Activated gamma-delta T cell (primary cell): ENCODE results near the gene BSN.

Experiments used
- DNase-seq: peaks from one replicate; lab custom pipeline; 2025; lab: John Stamatoyannopoulos, UW

Gene BSN

DNA sequence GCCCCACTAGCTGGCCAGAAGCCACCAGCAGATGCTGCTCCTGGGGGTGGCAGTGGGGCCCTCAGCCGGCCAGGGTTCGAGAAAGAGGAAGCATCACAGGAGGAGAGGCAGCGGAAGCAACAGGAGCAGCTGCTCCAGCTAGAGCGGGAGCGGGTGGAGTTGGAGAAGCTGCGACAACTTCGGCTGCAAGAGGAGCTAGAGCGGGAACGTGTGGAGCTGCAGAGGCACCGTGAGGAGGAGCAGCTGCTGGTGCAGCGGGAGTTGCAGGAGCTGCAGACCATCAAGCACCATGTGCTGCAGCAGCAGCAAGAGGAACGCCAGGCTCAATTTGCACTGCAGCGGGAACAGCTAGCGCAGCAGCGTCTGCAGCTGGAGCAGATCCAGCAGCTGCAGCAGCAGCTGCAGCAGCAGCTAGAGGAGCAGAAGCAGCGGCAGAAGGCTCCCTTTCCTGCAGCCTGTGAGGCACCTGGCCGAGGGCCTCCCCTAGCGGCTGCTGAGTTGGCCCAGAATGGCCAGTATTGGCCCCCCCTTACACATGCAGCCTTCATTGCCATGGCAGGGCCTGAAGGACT lies 102.3 kb downstream of the BSN start:
- DNase-seq: no peak

DNA sequence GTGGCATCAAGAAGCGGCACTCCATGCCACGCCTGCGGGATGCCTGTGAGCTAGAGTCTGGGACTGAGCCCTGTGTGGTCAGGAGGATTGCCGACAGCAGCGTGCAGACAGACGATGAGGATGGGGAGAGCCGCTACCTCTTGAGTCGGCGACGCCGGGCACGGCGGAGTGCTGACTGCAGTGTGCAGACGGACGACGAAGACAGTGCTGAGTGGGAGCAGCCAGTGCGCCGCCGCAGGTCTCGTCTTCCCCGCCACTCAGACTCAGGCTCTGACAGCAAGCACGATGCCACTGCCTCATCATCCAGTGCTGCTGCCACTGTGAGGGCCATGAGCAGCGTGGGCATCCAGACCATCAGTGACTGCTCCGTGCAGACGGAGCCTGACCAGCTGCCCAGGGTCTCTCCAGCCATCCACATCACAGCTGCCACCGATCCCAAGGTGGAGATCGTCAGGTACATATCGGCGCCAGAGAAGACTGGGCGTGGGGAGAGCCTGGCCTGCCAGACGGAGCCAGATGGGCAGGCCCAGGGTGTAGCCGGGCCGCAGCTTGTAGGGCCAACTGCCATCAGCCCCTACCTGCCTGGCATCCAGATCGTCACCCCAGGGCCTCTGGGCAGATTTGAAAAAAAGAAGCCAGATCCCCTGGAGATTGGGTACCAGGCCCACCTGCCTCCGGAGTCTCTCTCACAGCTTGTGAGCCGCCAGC lies 103.1 kb downstream of the BSN start:
- no peak for DNase-seq

DNA sequence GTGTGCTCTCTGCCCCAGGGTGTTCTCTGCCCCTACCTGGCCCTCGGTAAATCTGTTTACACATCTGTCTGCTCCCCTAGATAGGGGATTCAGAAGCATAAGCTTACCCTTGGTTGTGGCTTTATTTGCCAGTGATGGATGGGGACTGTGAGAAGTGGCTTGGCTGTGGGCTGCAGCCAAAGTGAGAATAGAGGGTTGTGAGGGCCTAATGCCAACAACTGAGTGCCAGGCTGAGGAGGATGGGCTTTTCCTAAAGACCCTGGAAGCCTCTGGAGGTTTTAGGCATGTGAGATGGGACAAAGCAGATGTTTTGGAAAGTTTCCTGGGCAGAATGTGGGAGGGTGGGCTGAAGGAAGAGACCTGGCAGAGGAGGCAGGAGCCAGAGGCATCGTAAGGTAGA lies 104.4 kb downstream of the BSN start:
- no peak for DNase-seq

DNA sequence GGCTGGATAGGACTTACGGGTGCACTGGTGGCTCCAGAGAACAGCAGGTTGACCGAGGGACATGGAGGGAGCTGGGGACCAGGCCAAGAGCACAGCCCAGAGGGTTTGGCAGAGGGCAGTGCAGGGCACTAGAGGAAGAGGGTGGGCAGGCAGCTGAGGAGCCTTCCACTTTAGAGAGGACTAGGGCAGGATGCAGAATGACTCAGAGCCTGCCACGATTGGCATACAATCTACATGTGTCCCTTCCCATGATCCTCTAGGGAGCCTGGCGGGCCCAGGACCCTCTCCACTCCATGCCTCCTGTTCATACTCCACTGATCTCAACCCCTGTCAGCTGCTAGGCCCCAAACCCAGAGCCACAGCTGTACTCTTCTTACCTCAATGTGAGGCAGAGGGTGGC lies 105.5 kb downstream of the BSN start:
- DNase-seq: no peak

DNA sequence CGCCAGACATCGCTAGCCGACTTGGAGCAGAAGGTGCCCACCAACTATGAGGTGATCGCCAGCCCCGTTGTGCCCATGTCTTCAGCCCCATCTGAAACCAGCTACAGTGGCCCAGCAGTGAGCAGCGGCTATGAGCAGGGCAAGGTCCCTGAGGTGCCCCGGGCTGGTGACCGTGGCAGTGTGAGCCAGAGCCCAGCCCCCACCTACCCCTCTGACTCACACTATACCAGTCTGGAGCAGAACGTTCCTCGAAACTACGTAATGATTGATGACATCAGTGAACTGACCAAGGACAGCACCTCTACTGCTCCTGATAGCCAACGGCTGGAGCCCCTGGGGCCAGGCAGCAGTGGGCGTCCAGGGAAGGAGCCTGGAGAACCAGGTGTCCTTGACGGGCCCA lies 107.0 kb downstream of the BSN start:
- DNase-seq: no peak

DNA sequence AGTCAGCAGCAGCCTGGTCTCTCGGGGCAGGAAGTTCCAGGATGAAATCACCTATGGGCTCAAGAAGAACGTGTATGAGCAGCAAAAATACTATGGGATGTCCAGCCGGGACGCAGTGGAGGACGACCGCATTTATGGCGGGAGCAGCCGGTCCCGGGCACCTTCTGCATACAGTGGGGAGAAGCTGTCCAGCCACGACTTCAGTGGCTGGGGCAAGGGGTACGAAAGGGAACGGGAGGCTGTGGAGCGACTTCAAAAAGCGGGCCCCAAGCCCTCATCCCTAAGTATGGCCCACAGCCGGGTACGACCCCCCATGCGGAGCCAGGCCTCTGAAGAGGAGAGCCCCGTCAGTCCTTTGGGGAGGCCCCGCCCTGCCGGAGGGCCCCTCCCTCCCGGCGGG lies 107.7 kb downstream of the BSN start:
- no peak for DNase-seq

DNA sequence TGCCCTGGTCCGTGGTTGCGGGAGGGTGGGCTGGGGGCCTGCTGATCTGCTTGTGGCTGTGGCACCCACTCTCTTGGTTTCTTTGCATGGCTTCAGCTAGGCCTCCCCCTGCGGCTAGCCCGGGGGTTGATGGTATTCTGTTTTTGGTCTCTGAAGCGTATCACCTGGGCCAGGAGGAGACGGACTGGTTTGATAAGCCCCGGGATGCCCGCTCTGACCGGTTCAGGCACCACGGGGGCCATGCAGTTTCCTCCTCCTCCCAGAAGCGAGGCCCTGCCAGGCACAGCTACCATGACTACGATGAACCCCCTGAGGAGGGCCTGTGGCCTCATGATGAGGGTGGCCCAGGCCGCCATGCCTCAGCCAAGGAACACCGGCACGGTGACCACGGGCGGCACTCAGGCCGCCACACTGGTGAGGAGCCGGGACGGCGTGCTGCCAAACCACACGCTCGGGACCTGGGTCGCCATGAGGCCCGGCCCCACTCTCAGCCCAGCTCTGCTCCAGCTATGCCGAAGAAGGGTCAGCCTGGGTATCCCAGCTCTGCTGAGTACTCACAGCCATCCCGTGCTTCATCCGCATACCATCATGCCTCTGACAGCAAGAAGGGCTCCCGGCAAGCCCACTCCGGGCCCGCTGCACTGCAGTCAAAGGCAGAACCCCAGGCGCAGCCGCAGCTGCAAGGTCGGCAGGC lies 108.6 kb downstream of the BSN start:
- no peak for DNase-seq

DNA sequence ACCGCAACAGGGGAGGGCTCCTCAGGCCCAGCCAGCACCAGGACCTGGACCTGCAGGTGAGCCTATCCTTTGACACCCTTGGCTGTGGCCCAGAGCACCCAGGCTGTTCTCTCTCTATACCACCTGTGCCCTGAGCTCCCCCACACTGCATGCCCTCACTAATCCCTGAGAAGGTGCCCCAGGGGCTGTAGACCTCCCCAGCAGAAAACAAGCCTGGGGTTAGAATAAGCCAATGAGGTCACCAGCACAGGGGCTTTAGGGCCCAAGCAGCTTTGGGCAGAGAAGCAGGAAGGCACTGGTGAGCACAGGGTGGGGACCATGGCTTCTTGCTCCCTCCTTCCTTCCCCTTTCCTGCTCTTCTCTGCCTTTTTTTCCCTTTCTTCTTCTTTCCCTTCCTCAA lies 109.6 kb downstream of the BSN start:
- no peak for DNase-seq

DNA sequence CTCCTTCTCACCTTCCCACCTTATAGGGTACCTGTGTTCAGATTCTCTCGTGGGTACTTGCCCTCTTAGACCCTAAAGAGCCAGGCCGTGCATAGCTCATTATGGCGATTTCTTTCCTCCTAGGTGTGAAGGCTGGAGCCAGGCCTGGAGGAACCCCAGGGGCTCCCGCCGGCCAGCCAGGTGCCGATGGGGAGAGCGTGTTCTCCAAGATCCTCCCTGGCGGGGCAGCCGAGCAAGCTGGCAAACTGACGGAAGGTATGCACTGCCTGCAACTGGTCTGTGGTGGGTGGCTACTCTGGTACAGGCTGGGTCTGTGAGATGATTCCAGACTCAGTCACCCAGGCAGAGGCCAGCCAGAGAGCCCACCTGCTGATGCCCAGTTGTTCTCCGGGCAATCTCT lies 110.0 kb downstream of the BSN start:
- DNase-seq: no peak

DNA sequence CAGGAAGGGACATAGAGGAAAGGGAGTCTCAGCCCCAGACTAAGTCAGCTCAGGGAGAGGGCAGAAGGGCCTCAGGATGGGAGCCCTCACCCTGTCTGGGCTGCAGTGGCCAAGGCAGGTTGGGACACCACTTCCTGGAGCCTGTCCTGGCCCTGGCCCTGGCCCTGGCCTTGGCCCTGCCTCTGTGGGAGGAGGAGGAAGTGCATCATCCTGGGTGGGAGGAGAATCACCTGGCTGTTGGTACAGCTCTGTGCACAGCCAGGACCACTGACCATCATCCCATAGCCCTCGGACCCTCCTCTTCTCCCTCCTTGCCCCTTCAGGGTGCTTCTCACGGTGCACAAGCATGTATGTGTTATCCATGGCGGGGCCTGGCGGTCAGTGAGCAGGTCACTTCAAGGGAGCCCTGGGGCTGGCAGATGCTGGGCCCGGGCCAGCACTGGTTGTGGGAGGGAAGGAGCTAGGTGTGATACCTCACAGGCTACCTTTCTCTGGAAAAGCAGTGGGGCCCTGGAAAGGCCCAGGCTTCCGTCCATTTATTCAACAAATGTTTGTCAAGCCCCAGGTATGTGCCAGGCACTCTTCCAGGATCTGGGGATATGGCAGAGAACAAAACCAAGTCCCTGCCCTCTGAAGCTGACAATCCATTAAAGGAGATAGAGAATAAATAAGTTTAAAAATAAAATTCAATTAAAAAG lies 111.7 kb downstream of the BSN start:
- no peak for DNase-seq

DNA sequence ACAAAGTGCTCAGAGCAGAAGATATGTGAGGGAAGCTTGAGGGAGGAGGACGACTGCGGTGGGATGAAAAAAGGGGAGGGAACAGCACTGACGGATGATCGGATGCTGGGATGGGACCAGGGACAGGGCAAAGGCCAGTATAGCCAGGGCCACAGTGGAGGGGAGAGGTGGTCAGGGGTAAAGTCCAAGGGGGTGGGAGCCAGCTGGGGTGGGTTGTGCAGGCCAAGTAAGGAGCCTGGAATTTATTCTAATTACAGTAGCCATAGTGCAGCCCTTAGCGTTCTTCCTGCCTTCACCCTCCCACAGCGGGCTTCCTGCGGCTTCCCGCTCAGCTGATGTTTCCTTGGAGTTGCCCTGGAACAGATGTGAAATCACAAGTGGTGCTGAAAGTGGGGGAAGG lies 112.3 kb downstream of the BSN start:
- DNase-seq: no peak

DNA sequence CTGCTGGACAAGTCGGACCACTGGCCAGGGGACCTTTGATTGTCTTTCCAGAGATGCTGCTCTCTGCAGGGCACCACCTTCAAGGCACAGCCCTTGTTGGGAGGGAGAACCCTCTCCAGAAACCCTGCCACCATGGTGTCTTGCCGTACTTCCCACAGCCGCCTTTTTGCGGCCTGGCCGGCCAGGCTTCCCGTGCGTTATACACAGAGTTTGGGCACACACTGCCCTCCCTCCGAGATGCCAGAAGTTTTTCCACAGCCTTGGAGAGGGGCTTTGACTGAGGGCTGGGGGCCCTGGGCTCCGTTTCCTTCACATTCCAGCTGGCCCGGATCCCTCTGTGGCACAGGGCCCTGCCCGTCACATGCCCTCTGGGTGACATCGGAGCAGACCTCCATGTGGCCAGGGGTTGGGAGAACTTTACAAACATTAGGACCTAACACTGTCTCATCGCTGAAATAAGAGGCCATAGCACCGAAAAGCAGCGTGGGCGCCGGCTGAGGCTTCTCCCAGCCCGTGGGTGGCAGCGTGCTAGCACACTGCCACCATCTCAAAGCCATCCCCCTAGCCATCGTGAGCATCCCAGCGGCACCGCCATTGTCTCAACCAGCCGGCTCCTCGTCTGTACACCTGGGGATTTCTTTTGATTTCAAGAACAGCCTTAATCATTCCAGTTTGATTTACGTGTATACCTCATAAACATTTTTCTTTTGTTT lies 113.6 kb downstream of the BSN start:
- DNase-seq: no peak

DNA sequence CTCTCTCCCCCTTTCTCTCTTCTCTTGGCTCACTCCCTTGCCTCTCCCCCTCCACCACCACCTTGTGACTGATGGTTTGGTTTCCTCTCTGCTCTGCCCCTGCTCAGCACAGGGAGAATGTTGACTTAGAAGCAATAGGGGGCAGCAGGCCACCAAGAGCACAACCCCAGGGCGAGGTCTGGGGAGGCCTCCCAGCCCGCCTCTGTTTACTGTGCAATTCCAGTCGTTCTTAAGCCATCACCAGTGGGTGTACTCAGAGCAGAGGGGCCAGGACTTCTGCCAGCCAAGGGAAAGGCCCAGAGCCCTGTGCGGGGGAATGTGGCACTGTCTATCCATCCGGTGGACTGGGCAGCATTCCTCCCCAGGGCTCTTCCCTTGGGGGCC lies 114.1 kb downstream of the BSN start:
- no peak for DNase-seq

DNA sequence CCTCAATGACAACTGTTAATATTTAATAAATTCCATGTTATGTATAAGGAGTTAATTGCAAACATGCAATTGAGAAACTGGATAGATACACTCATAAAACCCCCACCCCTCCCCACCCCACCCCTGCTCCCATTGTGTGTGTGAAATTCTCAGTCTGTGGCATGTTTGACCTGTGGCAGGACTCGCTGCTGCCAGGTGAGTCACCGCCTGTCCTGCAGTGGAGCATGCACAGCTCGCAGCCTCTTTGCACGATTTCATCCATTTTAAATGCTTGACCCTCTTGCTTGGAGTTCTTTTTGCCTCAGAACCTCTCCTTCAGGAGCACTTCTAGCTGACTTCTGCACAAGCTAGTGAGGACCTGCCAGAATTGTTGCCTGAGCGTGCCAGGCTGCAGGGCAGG lies 114.6 kb downstream of the BSN start:
- no peak for DNase-seq

DNA sequence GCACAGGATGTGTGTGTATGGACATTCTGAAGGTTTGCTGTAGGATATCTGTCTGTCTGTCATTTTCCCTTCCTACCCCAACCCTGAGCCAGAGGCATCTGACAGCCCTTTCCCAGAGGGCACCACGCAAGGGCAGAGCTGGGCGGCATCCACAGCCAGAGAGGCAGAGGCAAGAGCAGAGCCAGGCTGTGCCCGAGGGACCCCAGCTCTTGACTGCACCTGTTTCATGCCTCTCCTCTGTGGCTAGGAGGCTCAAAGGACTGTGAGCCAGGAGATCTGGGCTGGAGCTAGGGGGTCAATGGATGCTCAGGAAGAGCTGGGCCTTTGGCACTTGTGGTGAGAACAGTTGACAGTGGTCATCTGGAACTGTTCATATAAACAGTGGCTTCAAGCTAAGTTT lies 115.1 kb downstream of the BSN start:
- no peak for DNase-seq

DNA sequence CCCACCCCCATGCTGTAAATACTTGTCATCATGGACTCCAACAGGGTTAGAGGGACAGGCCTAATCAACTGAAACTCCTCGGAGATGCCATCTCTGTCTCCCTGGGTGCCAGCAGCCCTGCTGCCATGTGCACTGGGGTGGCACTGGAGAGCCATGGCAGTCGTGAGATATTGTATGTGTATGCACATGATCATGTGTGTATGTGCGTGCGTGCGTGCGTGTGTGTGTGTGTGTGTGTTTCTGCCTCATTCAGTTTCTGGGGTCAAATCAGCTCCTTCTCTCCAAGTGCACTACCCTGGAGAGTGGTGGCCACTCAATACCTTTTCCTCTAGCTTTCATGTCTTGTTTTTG lies 116.6 kb downstream of the BSN start:
- DNase-seq: no peak

DNA sequence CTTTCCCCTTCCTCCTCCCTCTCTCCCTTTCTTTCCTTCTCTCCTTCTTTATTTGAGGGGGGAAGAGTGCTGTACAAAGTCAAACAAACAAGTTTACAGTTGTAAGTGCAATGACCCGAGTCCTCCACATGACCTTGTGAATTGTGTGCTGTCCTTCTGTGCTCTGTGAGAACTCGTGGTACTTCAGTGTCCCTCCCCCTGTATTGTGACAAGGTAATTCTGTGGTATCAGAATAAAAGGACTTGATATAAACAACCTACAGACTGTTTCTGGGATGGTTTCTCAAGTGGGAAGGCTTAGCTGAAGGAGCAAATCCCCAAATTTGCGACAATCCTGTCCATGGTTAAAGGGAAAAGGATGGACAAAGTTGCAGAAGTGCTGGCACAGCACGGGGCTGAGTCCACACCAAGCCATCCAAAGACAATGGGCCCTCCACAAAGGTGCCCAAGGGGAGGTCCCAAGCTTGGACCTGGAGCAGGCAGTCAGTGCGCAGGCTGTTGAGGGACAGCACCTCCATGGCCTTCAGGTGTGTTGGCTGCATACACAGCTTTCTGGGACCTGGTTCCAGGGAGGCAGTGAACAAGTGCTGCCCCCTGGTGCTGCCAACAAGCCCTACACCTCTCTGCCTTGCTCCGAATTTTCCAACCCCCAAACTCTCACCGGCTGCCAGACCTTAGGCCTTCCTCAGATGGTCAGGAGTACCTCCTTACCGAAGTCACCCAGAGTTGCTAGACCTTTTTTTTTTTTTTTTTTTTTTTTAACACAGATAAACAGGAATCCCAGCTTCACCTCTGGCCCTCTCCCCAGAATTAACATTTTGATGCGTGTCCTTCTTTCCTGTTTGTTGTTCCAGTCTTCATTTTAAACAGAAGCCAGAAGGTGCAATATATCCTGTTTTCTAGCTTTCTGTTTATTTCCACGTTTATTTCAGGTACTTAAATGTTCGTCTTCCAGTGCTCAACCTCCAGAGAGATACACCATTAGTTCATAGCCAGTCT lies 117.3 kb downstream of the BSN start:
- DNase-seq: no peak

DNA sequence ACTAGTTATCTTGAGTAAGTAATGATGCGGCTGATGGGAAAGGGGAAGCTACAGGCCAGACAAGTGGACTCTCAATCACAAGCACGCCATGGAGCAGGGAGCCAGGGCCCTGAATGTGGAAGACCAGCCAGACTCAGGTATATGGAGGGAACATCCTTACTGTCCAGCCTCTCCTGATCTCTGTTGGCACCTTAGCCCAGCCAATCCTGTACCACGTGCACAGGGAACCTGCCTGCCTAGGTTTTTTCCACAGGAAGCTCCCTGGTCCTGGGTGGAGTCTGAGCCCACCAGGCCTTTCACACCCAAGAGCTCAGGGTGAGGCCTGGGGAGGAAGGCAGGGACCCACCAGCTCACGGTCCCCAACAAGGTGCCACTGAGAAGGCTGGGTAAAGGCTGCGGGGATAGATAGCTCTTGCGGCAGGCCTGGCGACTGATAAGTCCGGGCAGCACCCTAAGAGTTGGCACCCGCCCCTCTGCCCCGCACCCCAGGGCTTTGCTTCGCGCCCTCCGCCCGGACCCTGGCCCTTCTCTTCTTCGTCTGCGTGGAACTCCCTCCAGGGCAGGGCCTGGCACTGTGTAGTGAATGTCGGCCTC lies 118.9 kb downstream of the BSN start:
- no peak for DNase-seq

DNA sequence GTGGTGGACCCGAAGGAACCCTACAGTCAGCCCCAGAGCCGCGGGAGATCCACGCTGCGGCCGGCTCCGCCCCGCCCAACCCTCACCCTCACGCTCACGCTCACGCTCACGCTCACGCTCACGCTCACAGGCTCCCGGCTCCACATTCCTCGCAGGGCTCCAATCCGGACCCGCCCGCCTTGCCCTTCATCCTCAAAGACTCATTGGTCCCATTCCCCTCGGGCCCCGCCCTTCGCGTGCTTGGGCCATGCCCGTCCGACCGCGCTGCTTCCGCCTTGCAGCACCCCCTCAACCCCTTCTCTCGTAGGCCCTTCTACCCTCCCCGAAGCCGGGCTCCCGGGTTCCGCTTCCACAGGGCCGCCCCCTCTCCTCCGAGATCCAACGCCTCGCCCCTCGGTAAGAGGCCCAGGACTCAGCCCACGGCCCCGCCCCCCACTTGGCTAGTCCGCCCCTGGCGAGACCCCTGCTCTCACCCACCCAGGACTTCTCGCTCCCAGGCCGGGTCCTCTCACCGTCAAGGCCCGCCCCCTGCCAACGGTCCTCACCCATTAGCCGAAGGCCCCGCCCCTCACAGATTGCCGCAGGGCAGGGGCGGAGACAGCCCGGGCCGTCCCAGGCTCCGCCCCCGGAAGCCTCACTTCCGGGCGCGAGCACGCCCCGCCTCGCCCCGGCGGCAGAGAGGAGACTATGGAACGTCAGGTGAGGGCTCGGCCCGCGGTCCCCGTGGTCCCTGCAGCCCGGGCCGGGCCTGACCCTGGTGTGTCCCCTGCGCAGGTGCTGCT lies 119.6 kb downstream of the BSN start, which contains the start of gene APEH:
Gene APEH (plus strand): TSS at position 637 of the 782 bp plus-strand sequence. CDS start 51 bp downstream, at position 688.
- DNase-seq: no peak

DNA sequence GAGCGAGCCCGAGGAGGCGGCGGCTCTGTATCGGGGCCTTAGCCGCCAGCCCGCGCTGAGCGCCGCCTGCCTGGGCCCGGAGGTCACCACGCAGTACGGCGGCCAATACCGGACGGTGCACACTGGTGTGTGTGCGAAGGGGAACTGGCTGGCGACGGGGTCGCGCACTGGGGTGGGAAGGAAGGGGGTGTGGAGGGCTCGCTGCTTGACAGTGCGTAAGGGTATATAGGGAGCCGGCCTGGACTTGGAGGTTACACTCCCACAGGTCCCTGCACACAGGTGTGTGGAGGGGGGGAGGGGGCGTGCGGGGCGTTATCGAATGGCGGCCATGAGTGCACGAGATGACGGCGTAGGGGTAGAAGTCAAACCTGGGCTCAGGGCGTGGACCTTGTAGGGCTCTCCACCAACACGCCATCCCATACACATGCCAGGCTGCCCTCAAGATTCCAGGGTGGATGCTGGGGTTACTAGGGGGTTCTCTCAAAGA lies 120.3 kb downstream of the BSN start:
- no peak for DNase-seq
